Breast epithelium (tissue), 4 donors: ENCODE data around the gene LCN6. TPM values are rescaled to one million over a fixed set of nuclear protein-coding genes. Genes with fewer than 3 reads are reported as not detected.
"Not testable (repeated sequence)": the region's sequence is repeated elsewhere in the genome, so short reads cannot be mapped to it uniquely, and the experiment has no call there.

Experiments
- DNase-seq, 2 donors: peaks; one replicate each; pipeline ENCODE4 v3.0.0-alpha.2; 2019; ENCODE audit warnings: low spot score in 2 of 2
- H3K27ac ChIP-seq, 2 donors: fragments of 200-600 bp; sonication (generic) in 1 of 2; one replicate each; pipeline ENCODE4 v1.5.1; 2016 to 2019; ENCODE audit warnings: mild to moderate bottlenecking in 1 of 2
- H3K27me3 ChIP-seq, 2 donors: fragments of 200-600 bp; sonication (generic) in 1 of 2; one replicate each; pipeline versions ENCODE4 v1.5.1 to v1.6.0; 2017 to 2019; ENCODE audit warnings: control low read depth in 1 of 2, mild to moderate bottlenecking in 1 of 2
- H3K36me3 ChIP-seq: fragments of 200-600 bp; one replicate; pipeline ENCODE4 v1.5.1; 2019
- H3K4me1 ChIP-seq, 2 donors: fragments of 200-600 bp; sonication (generic); one replicate each; pipeline ENCODE4 v1.5.1; 2016 to 2019; ENCODE audit warnings: control low read depth in 1 of 2
- H3K4me3 ChIP-seq, 3 donors: fragments of 200-600 bp; sonication (generic); 1 replicate in 2 of 3; 2 replicates in 1 of 3; pipeline ENCODE4 v1.5.1; 2016 to 2019; ENCODE audit warnings: mild to moderate bottlenecking in 3 of 3, moderate library complexity in 2 of 3
- H3K9me3 ChIP-seq, 2 donors: fragments of 200-600 bp; sonication (generic) in 1 of 2; one replicate each; pipeline ENCODE4 v1.5.1; 2016 to 2019; ENCODE audit warnings: control low read depth in 1 of 2
- CTCF ChIP-seq, 3 donors: fragments of 450-650 bp; IDR thresholded peaks; one replicate each; pipeline ENCODE4 v1.5.1; 2016 to 2017; ENCODE audit warnings: antibody characterized with exemption in 3 of 3, mild to moderate bottlenecking in 3 of 3, moderate library complexity in 3 of 3
- POLR2A ChIP-seq: fragments of 450-650 bp; IDR thresholded peaks from one replicate; pipeline ENCODE4 v1.6.1; 2016; ENCODE audit warnings: antibody characterized with exemption, mild to moderate bottlenecking, moderate library complexity
- POLR2AphosphoS5 ChIP-seq, 3 donors: sonication (generic); formaldehyde crosslinking; IDR thresholded peaks; one replicate each; pipeline ENCODE4 v1.6.1; 2017; ENCODE audit warnings: antibody characterized with exemption in 3 of 3
- intact Hi-C: fragments of 100-400 bp; cut with DNase I; formaldehyde crosslinking; loops from one replicate; pipeline ENCODE4 v1.15.1; 2023; ENCODE audit warnings: low total_unique reads
- total RNA-seq, 3 donors: library from RNA; depleted of rRNA; stranded (reverse); fragments of >200 nt; gene quantifications; one replicate each; pipeline ENCODE4 v1.1.0, GENCODE V29; 2016

Gene LCN6
- total RNA-seq, 3 donors from 2014 or later, result 4.1 to 12.2 (median 9.5) TPM

DNA sequence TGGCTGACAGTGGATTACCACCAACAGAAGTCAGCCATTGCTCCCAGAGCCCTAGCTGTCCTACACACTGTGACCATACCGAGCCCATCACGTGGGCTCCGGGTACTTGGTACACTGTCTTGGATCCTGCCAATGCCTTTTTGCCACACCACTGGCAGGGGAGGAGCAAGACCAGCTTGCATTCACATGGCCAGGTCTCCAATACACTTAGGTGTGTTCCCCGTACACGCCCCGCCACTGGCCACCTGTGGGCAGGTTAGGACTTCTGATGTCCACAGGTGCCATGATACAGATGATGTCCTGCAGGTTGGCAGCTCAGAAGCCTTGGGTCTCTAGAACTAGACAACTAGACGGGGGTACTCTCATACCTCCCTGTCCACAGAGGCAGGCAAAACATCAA is 41.3 kb downstream of the LCN6 start:
- TF ChIP-seq POLR2AphosphoS5 (IDR thresholded peaks at IDR 0.05) (no peak), CTCF (IDR thresholded peaks at IDR 0.05) (no peak), POLR2A (no peak)
- no peaks in the 10 kb centered on the region for H3K36me3 ChIP-seq
- H3K4me3 ChIP-seq, result no peak overlapping the region
- no peaks in the 10 kb centered on the region for H3K27me3 ChIP-seq
- intact Hi-C loops, result no loop called here
- H3K9me3 ChIP-seq, result no peaks in the 10 kb centered on the region
- no peak for DNase-seq
- no peak overlapping the region for H3K27ac ChIP-seq
- H3K4me1 ChIP-seq, result no peaks in the 10 kb centered on the region

DNA sequence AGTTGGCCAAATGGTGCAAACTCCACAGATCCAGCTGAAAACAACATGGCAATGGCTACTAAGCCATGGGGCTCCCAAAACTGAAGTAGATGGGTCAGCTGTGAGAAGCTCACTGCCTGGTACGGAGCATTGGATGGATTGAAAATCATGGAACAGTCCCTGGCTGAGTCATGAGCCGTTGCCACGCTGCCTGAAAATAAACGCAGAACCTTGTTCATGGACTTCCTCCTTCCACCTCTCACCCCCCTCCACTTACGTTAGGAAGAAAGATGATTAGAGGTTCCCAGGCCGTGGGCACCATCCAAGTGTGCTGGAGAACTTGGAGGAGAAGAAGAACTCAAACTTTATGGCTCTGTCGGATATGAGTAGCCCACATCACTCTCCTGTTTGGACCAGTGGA is 42.8 kb downstream of the LCN6 start:
- Histone ChIP-seq H3K4me3 (no peak overlapping the region), H3K27ac (no peak overlapping the region), H3K4me1 (no peaks in the 10 kb centered on the region), H3K36me3 (no peaks in the 10 kb centered on the region), H3K27me3 (no peaks in the 10 kb centered on the region), H3K9me3 (no peaks in the 10 kb centered on the region)
- TF ChIP-seq CTCF (IDR thresholded peaks at IDR 0.05) (no peak), POLR2AphosphoS5 (IDR thresholded peaks at IDR 0.05) (no peak), POLR2A (no peak)
- intact Hi-C loops, result no loop called here
- no peak for DNase-seq

DNA sequence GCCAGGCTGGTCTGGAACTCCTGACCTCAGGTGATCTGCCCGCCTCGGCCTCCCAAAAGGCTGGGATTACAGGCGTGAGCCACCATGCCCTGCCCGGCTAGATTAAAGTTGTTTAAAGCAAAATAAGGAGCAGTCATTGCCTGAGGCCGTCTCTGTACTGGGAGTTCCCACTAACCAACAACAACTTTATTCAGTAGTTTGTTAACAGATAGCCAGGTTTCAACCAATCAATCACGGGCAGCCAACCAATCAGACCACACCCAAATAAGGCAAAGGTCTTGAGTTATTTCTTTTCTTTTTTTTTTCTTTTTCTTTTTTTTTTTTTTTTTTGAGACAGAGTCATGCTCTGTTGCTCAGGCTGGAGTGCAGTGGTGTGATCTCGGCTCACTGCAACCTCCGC is 43.6 kb downstream of the LCN6 start:
- H3K4me3 ChIP-seq, DNase-seq: not testable (repeated sequence)

DNA sequence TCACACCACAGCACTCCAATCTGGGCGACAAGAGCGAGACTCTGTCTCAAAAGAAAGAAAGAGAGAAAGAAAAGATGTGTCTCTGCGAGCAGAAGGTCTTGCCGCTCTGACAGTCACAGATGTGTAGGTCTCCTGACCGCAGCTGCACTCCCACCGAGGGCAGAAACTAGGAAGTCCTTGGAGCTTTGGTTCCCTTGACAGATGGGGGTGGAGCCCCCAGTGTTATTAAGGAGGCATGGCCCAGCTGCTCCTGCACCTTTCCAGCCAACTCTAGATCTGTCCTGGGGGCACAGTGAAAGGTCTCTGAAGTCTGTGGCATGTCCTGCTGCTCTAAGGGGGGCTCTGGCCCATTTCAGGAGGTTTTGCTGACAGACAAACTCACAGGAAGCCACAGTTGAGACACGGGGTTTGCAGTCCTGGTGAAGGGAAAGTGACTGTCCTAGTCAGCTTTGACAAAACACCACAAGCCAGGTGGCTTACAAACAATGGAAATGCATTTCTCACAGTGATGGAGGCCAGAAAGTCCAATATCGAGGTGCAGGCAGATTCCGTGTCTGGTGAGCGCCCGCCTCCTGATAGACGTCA is 45.0 kb downstream of the LCN6 start:
- Histone ChIP-seq H3K9me3 (no peaks in the 10 kb centered on the region), H3K27me3 (no peaks in the 10 kb centered on the region), H3K27ac (no peak overlapping the region), H3K4me3 (no peak overlapping the region), H3K36me3 (no peaks in the 10 kb centered on the region), H3K4me1 (no peaks in the 10 kb centered on the region)
- TF ChIP-seq CTCF (IDR thresholded peaks at IDR 0.05) (no peak), POLR2A (no peak), POLR2AphosphoS5 (IDR thresholded peaks at IDR 0.05) (no peak)
- intact Hi-C loops, result no loop called here
- DNase-seq, result no peak

More for the DNA sequence above, 43.6 kb downstream of the LCN6 start:
- H3K27ac ChIP-seq, H3K36me3 ChIP-seq, H3K4me1 ChIP-seq, H3K27me3 ChIP-seq, intact Hi-C loops, H3K9me3 ChIP-seq: not testable (repeated sequence)

GRCh38 chr9:136701668-136702053 is 46.7 kb downstream of the LCN6 start:
- Histone ChIP-seq H3K4me1 (no peaks in the 10 kb centered on the region), H3K36me3 (no peaks in the 10 kb centered on the region), H3K4me3 (no peak overlapping the region), H3K27me3 (no peaks in the 10 kb centered on the region), H3K9me3 (no peaks in the 10 kb centered on the region), H3K27ac (no peak overlapping the region)
- no peak for DNase-seq
- TF ChIP-seq CTCF (IDR thresholded peaks at IDR 0.05), result no peak
- TF ChIP-seq POLR2A, result no peak
- no peak for TF ChIP-seq POLR2AphosphoS5 (IDR thresholded peaks at IDR 0.05)
- intact Hi-C loops, result no loop called here
